Ascending aorta (tissue), 2 donors: ENCODE measurements around the gene MAP4. TPM values are rescaled to one million over a fixed set of nuclear protein-coding genes. Genes with fewer than 3 reads are reported as not detected.

Experiments
- DNase-seq, 2 donors: peaks; one replicate each; pipeline ENCODE4 v3.0.0-alpha.2; 2019; ENCODE audit warnings: low spot score in 2 of 2
- H3K27ac ChIP-seq, 2 donors: fragments of 200-600 bp; sonication (generic); one replicate each; pipeline ENCODE4 v1.5.1; 2016 to 2017; ENCODE audit warnings: mild to moderate bottlenecking in 1 of 2
- H3K27me3 ChIP-seq: fragments of 200-600 bp; sonication (generic); one replicate; pipeline ENCODE4 v1.5.1; 2017
- H3K36me3 ChIP-seq, 2 donors: fragments of 200-600 bp; sonication (generic); one replicate each; pipeline ENCODE4 v1.5.1; 2016
- H3K4me1 ChIP-seq, 2 donors: fragments of 200-600 bp; sonication (generic); one replicate each; pipeline ENCODE4 v1.5.1; 2016 to 2017; ENCODE audit warnings: mild to moderate bottlenecking in 1 of 2
- H3K4me3 ChIP-seq, 2 donors: fragments of 200-600 bp; sonication (generic); one replicate each; pipeline ENCODE4 v1.5.1; 2016 to 2017; ENCODE audit warnings: mild to moderate bottlenecking in 1 of 2
- H3K9me3 ChIP-seq, 2 donors: fragments of 200-600 bp; sonication (generic); one replicate each; pipeline ENCODE4 v1.5.1; 2016
- CTCF ChIP-seq, 3 experiments: fragments of 200-600 bp in 2 of 3; fragments of 450-650 bp in 1 of 3; sonication (generic) in 2 of 3; IDR thresholded peaks; one replicate each; pipeline ENCODE4 v1.5.1; 2016 to 2019; ENCODE audit warnings: antibody characterized with exemption in 3 of 3, mild to moderate bottlenecking in 1 of 3, moderate library complexity in 1 of 3
- intact Hi-C: fragments of 100-400 bp; cut with DNase I; formaldehyde crosslinking; loops from one replicate; pipeline ENCODE4 v1.15.1; 2023
- total RNA-seq: library from RNA; depleted of rRNA; stranded (reverse); fragments of >200 nt; gene quantifications from one replicate; pipeline ENCODE4 v1.1.0, GENCODE V29; 2016

The MAP4 gene
- total RNA-seq, 1 donor from 2014 or later: 140 TPM

- H3K27me3 ChIP-seq: no peaks in the 10 kb centered on the region
- DNase-seq: no peak
- intact Hi-C loops: no loop called here
- peaks cover 0 to 6% of the 10 kb centered on the region in 2 donors for H3K36me3 ChIP-seq
- H3K9me3 ChIP-seq: no peaks in the 10 kb centered on the region
- H3K4me1 ChIP-seq: peaks cover 5 to 40% of the 10 kb centered on the region in 2 donors
- no peak for TF ChIP-seq CTCF (IDR thresholded peaks at IDR 0.05)
- H3K4me3 ChIP-seq: peak overlapping the region in 1 of 2 donors; percentile 1
- H3K27ac ChIP-seq: peak overlapping the region; percentile 36 to 77
Measured at GRCh38 chr3:48000212-48000611, 16.0 kb downstream of the MAP4 start.

- DNase-seq: no peak
- H3K36me3 ChIP-seq: peaks cover 0 to 15% of the 10 kb centered on the region in 2 donors
- H3K9me3 ChIP-seq: no peaks in the 10 kb centered on the region
- H3K27me3 ChIP-seq: no peaks in the 10 kb centered on the region
- TF ChIP-seq CTCF (IDR thresholded peaks at IDR 0.05): no peak
- H3K4me1 ChIP-seq: peaks cover 9 to 35% of the 10 kb centered on the region in 2 donors
- intact Hi-C loops: loop anchor here (5.0 kb wide), 1 partner anchor 51 kb away; no protein-coding TSS in a partner anchor
- no peak overlapping the region for H3K4me3 ChIP-seq
- H3K27ac ChIP-seq: peak overlapping the region; percentile 14 to 77
Measured at GRCh38 chr3:47996440-47996839, 19.8 kb downstream of the MAP4 start.

- H3K27me3 ChIP-seq: no peaks in the 10 kb centered on the region
- DNase-seq: no peak
- peaks cover 0 to 15% of the 10 kb centered on the region in 2 donors for H3K36me3 ChIP-seq
- intact Hi-C loops: loop anchor here (5.0 kb wide), 1 partner anchor 97 kb away; no protein-coding TSS in a partner anchor
- TF ChIP-seq CTCF (IDR thresholded peaks at IDR 0.05): no peak
- no peak overlapping the region for H3K27ac ChIP-seq
- no peak overlapping the region for H3K4me3 ChIP-seq
- peaks cover 4 to 32% of the 10 kb centered on the region in 2 donors for H3K4me1 ChIP-seq
- no peaks in the 10 kb centered on the region for H3K9me3 ChIP-seq
Measured at GRCh38 chr3:47994180-47994579, 22.0 kb downstream of the MAP4 start.

- Histone ChIP-seq H3K4me1 (peaks cover 4 to 16% of the 10 kb centered on the region in 2 donors), H3K4me3 (no peak overlapping the region), H3K9me3 (no peaks in the 10 kb centered on the region), H3K27me3 (no peaks in the 10 kb centered on the region), H3K36me3 (peaks cover 0 to 15% of the 10 kb centered on the region in 2 donors), H3K27ac (no peak overlapping the region)
- no peak for TF ChIP-seq CTCF (IDR thresholded peaks at IDR 0.05)
- no peak for DNase-seq
- intact Hi-C loops: loop anchor here (2.0 to 5.0 kb wide), 2 partner anchors 94 to 155 kb away; no protein-coding TSS in a partner anchor
Measured at GRCh38 chr3:47991341-47991740, 24.9 kb downstream of the MAP4 start.

GRCh38 chr3:47989981-47990440 lies 26.2 kb downstream of the MAP4 start:
- no peaks in the 10 kb centered on the region for H3K9me3 ChIP-seq
- intact Hi-C loops: loop anchor here (2.0 to 5.0 kb wide), 3 partner anchors 93 to 161 kb away; no protein-coding TSS in a partner anchor
- H3K27me3 ChIP-seq: no peaks in the 10 kb centered on the region
- H3K4me1 ChIP-seq: peaks cover 4 to 21% of the 10 kb centered on the region in 2 donors
- H3K4me3 ChIP-seq: no peak overlapping the region
- peaks cover 0 to 9% of the 10 kb centered on the region in 2 donors for H3K36me3 ChIP-seq
- peak; percentile 54 to 92 for DNase-seq
- H3K27ac ChIP-seq: peak overlapping the region in 1 of 2 donors; percentile 48
- peak; percentile 84 to 93 (median 89) for TF ChIP-seq CTCF (IDR thresholded peaks at IDR 0.05)
